GM19023 (cell line): ENCODE measurements around the gene SAGE1.
A peak's percentile ranks its signal among the peaks of the same experiment; 100 is the strongest.
"Not testable (repeated sequence)": the region's sequence is repeated elsewhere in the genome, so short reads cannot be mapped to it uniquely, and the experiment has no call there.

ENCODE experiments used
- ATAC-seq: cut with Tn5 transposase; IDR thresholded peaks from one replicate; pipeline ENCODE4 v1.9.1; 2021; ENCODE audit warnings: mild to moderate bottlenecking, moderate library complexity; ENCODE audit not compliant: unreplicated experiment

The SAGE1 gene, protein sequence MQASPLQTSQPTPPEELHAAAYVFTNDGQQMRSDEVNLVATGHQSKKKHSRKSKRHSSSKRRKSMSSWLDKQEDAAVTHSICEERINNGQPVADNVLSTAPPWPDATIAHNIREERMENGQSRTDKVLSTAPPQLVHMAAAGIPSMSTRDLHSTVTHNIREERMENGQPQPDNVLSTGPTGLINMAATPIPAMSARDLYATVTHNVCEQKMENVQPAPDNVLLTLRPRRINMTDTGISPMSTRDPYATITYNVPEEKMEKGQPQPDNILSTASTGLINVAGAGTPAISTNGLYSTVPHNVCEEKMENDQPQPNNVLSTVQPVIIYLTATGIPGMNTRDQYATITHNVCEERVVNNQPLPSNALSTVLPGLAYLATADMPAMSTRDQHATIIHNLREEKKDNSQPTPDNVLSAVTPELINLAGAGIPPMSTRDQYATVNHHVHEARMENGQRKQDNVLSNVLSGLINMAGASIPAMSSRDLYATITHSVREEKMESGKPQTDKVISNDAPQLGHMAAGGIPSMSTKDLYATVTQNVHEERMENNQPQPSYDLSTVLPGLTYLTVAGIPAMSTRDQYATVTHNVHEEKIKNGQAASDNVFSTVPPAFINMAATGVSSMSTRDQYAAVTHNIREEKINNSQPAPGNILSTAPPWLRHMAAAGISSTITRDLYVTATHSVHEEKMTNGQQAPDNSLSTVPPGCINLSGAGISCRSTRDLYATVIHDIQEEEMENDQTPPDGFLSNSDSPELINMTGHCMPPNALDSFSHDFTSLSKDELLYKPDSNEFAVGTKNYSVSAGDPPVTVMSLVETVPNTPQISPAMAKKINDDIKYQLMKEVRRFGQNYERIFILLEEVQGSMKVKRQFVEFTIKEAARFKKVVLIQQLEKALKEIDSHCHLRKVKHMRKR

GRCh38 chrX:135893294-135893817 lies at the start of gene SAGE1, which contains the start of gene CT45A10:
Gene SAGE1 (plus strand): TSS chrX:135893716. CDS start chrX:135896243, 2,527 bp downstream.
Gene CT45A10 (minus strand): TSS chrX:135893444. CDS start chrX:135885344, 8,100 bp downstream.
- ATAC-seq = no peak

DNA sequence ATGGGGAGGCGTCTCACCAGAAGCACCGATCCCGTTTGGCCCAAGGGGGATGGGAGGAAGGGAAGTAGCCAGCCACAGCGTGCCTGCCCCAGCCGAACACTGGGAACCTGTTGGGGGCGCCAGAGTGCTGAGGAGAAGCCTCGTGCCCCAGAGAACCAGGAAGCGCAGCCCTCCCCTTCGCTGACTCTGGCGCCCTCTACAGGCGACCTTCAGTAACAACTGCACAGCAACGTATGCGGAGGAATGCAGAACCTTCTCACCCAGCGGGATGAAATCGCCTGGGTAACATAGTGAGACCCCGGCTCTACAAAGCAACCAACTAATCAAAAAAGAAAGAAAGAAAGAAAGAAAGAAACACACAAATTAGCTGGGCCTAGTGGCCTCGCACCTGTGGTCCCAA lies 39.1 kb upstream of the SAGE1 start, which contains the start of gene CT45A8:
Gene CT45A8, minus strand, starts transcription at position 101 of the 400 bp plus-strand sequence. CDS start 3,755 bp downstream, outside the sequence.
- not testable (repeated sequence) for ATAC-seq

DNA sequence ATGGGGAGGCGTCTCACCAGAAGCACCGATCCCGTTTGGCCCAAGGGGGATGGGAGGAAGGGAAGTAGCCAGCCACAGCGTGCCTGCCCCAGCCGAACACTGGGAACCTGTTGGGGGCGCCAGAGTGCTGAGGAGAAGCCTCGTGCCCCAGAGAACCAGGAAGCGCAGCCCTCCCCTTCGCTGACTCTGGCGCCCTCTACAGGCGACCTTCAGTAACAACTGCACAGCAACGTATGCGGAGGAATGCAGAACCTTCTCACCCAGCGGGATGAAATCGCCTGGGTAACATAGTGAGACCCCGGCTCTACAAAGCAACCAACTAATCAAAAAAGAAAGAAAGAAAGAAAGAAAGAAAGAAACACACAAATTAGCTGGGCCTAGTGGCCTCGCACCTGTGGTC lies 21.8 kb upstream of the SAGE1 start, which contains the start of gene CT45A9:
Gene CT45A9, minus strand, starts transcription at position 101 of the 400 bp plus-strand sequence. CDS start 3,751 bp downstream, outside the sequence.
- ATAC-seq = not testable (repeated sequence)

DNA sequence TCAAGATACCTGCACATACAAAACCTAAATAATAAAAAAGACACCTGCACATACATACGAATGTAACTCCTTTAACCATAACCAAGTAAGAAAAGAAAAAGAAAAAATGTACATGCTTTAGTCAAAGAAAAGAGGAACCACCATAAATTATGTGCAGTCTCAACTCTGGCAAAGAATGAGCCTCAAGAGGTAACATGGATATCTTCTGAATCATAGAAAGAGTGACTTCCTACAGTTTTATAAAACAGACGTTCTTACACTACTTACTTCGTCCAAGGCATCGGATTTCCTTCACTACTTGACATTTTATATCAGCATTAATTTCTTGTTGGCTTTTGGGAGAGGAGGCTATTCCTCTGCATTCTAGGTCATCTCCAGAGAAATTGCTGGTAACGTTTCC lies 10.8 kb upstream of the SAGE1 start:
- ATAC-seq = not testable (repeated sequence)

DNA sequence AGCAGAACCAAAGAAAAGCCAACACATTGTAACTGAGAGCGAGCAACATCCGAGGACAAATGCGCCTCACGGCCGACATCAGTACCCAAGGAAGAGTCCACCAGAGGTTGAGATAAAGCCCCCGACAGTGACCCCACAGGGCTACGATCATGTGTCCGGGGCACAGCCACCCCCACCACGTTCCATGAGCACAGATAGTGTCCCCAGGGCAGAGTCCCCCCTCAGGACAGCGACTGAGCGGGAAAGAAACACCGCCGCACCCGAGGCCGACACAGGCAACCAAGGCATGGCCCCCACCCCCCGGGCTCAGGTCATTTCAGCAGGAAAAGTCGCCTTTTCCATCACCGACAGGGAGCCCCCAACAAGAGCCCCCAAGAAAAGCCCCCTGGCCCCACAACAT lies 5.3 kb upstream of the SAGE1 start:
- not testable (repeated sequence) for ATAC-seq

DNA sequence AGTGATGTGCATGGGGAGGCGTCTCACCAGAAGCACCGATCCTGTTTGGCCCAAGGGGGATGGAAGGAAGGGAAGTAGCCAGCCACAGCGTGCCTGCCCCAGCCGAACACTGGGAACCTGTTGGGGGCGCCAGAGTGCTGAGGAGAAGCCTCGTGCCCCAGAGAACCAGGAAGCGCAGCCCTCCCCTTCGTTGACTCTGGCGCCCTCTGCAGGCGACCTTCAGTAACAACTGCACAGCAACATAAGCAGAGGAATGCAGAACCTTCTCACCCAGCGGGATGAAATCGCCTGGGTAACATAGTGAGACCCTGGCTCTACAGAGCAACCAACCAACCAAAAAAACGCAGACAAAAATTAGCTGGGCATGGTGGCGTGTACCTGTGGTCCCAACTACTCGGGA lies 4.5 kb upstream of the SAGE1 start:
- ATAC-seq = not testable (repeated sequence)

- ATAC-seq = no peak
These were observed 3.4 kb upstream of the SAGE1 start for GRCh38 chrX:135890087-135890585.

- ATAC-seq = no peak
These were observed 735 bp upstream of the SAGE1 start for GRCh38 chrX:135892781-135893180.

- no peak for ATAC-seq
These were observed 16.7 kb downstream of the SAGE1 start for GRCh38 chrX:135910251-135910650.

- ATAC-seq = no peak
These were observed 20.9 kb downstream of the SAGE1 start for GRCh38 chrX:135914404-135914803.

GRCh38 chrX:135920516-135920915 lies 27.0 kb downstream of the SAGE1 start:
- not testable (repeated sequence) for ATAC-seq

DNA sequence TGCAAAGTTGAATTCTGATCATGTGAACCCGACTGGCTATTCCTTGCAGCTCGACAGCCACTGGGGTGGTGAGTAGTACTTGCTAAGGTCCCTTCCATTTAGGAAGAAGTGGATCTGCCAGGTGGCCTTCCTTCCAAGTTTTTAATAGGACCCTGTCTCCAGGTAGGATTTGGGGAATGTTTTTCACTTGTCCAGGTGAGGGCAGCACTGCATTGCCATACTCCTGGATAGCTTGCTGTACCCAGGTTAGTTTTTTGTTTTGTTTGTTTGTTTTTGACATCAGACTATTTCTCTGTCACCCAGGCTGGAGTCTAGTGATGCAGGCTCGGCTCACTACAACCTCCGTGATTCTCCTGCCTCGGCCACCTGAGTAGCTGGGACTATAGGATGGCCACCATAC lies 29.8 kb downstream of the SAGE1 start:
- ATAC-seq = no peak

DNA sequence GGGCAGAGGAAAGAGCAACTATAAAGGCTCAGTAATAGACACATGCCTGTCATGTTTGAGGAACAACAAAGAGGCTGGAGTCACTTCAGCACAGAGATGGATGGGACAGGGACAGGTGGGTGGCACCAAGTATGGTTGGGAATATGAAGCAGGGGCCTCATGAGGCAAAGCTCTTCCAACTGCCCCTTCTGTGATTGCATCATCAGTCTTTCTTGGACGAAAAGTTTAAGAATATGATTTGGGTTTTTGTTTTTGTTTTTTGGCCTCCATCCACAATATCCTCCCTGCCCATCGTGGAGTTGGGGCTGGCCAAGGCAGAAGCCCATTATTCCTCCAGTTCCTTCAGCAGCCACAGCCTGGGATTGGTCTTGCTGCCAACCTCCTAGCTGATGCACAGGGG lies 34.4 kb downstream of the SAGE1 start:
- no peak for ATAC-seq

GRCh38 chrX:135931644-135932487 lies 38.4 kb downstream of the SAGE1 start:
- peak; percentile 60 for ATAC-seq

DNA sequence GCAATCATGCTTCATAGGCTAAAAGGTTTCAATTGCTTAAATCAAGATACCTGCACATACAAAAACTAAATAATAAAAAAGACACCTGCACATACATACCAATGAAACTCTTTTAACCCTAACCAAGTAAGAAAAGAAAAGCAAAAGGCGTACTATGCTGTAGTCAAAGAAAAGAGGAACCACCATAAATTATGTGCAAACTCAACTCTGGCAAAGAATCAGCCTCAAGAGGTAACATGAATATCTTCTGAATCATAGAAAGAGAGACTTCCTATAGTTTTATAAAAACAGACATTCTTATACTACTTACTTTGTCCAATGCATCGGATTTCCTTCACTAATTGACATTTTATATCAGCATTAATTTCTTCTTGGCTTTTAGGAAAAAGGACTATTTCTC lies 51.0 kb downstream of the SAGE1 start:
- ATAC-seq = no peak

DNA sequence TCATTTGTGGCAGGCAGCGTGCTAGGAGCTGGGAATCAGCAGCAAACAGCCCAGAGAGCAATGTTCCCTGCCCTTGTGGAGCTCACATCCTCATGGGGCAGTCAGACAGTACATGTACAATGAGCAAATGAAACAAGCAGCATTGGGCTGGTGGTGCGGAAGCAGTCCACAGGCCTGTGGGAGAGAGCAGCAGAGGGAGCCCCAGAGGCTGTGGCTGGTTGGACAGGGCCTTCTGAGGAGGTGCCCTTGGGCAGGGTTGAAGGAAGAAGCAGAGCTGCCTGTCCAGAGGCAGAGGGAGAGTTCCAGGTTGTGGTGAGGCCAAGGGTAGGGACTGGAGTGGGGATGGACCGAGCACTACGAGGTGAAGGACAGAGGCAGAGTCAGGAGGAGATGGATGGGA lies 57.8 kb downstream of the SAGE1 start:
- ATAC-seq = no peak
